ENCODE measurements around the gene EPB41L3. TPM values are rescaled to one million over a fixed set of nuclear protein-coding genes. Genes with fewer than 3 reads are reported as not detected.

The EPB41L3 gene
- total and polyA plus RNA-seq, 11 donors = 2.7 to 45.6 (median 7.9) TPM

DNA sequence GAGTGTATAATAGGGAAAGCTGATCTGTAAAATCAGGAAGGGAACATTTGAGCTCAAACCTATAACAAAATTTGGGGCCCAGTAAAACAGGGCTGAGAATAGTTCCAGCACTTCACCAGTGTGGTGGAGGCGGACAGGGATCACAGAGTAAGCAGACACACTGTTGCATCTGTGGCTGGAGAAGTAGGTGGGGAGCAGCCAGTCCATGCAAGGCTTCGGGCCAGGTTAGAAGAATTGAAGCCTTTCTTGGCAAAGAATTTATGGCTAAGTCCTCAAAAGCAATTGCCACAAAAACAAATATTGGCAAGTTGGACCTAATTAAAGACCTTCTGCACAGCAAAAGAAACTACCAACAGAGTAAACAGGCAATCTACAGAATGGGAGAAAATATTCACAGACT, 154.4 kb downstream of the EPB41L3 start:
- Histone ChIP-seq H3K27me3 (no peaks in the 10 kb centered on the region), H3K27ac (no peak overlapping the region), H3K4me3 (no peak overlapping the region), H3K36me3 (peaks cover 0 to 17% (median 0%) of the 10 kb centered on the region in 9 donors), H3K4me1 (no peaks in the 10 kb centered on the region), H3K9me3 (no peaks in the 10 kb centered on the region)
- DNase-seq = no peak
- ATAC-seq = no peak
- intact Hi-C loops (cut with DNase I) = no loop called here
- TF ChIP-seq POLR2A (IDR thresholded peaks at IDR 0.05) (no peak), CTCF (IDR thresholded peaks at IDR 0.05) (no peak)
- 86 to 92% (median 91%) methylated on average over 2 of the region's 2 CpGs for whole genome bisulfite sequencing, 4 donors

DNA sequence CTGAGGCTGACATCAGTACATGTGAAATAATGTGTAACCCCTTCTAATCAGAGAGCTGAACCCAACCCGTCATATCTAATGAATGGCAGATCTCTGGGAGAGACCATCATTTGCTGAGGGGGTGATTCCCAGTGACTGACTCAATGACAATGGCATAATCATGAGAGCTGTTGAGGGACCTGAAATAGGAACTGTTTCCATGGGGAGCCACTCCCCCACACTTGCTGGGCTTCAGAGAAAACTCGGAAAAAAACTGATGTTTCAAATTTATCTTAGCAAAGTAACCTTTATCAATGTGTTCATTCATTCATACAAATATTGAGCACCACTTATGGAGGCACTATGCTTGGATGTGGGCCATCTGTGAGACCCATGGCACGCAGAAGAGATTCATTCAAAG, 154.9 kb downstream of the EPB41L3 start:
- intact Hi-C loops (cut with DNase I) = no loop called here
- no peak overlapping the region for H3K4me3 ChIP-seq
- TF ChIP-seq POLR2A (IDR thresholded peaks at IDR 0.05) (no peak), CTCF (IDR thresholded peaks at IDR 0.05) (no peak)
- no peak for ATAC-seq
- H3K27me3 ChIP-seq = no peaks in the 10 kb centered on the region
- H3K27ac ChIP-seq = no peak overlapping the region
- no peaks in the 10 kb centered on the region for H3K9me3 ChIP-seq
- H3K4me1 ChIP-seq = no peaks in the 10 kb centered on the region
- no peak for DNase-seq
- peaks cover 0 to 12% (median 0%) of the 10 kb centered on the region in 9 donors for H3K36me3 ChIP-seq
- WGBS, 4 donors = 74 to 88% (median 85%) methylated on average over 3 of the region's 3 CpGs

DNA sequence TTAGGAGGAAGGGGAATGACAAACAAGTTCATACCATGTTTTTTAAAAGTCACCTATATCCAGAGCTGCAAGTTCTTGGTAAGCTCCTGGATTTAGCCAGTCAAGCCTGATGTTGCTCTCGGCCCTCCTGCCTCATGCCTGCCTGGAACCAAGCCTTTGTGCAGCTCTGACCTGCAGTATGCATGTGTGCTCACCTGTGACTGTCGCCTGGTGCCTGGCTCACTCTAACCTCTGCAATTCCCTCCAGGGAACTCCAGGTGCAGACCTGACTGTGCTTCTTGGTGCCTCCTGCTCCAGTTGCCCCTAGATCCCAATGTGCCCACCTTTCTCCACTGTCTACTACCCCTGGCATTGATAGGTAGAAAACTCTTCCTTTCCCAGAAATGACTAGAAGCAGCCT, 163.2 kb downstream of the EPB41L3 start:
- Histone ChIP-seq H3K4me1 (no peaks in the 10 kb centered on the region), H3K36me3 (no peaks in the 10 kb centered on the region), H3K27ac (no peak overlapping the region), H3K4me3 (no peak overlapping the region), H3K27me3 (no peaks in the 10 kb centered on the region), H3K9me3 (no peaks in the 10 kb centered on the region)
- no peak for DNase-seq
- intact Hi-C loops (cut with DNase I) = no loop called here
- TF ChIP-seq CTCF (IDR thresholded peaks at IDR 0.05) = no peak
- TF ChIP-seq POLR2A (IDR thresholded peaks at IDR 0.05) = no peak
- no peak for ATAC-seq
- WGBS, 4 donors = 68 to 88% (median 77%) methylated on average over 2 of the region's 2 CpGs

GRCh38 chr18:5376986-5377385, 166.8 kb downstream of the EPB41L3 start:
- Histone ChIP-seq H3K9me3 (no peaks in the 10 kb centered on the region), H3K4me3 (no peak overlapping the region), H3K36me3 (no peaks in the 10 kb centered on the region), H3K27me3 (no peaks in the 10 kb centered on the region), H3K27ac (no peak overlapping the region), H3K4me1 (no peaks in the 10 kb centered on the region)
- 75 to 92% (median 84%) methylated on average over 4 of the region's 4 CpGs for WGBS, 4 donors
- DNase-seq (no peak), ATAC-seq (no peak)
- intact Hi-C loops (cut with DNase I) = no loop called here
- no peak for TF ChIP-seq CTCF (IDR thresholded peaks at IDR 0.05)
- no peak for TF ChIP-seq POLR2A (IDR thresholded peaks at IDR 0.05)
